ENCODE results near the gene ELL. TPM values are rescaled to one million over a fixed set of nuclear protein-coding genes. Genes with fewer than 3 reads are reported as not detected.

ELL gene
- total RNA-seq, 1 donor, result 18.5 TPM

DNA sequence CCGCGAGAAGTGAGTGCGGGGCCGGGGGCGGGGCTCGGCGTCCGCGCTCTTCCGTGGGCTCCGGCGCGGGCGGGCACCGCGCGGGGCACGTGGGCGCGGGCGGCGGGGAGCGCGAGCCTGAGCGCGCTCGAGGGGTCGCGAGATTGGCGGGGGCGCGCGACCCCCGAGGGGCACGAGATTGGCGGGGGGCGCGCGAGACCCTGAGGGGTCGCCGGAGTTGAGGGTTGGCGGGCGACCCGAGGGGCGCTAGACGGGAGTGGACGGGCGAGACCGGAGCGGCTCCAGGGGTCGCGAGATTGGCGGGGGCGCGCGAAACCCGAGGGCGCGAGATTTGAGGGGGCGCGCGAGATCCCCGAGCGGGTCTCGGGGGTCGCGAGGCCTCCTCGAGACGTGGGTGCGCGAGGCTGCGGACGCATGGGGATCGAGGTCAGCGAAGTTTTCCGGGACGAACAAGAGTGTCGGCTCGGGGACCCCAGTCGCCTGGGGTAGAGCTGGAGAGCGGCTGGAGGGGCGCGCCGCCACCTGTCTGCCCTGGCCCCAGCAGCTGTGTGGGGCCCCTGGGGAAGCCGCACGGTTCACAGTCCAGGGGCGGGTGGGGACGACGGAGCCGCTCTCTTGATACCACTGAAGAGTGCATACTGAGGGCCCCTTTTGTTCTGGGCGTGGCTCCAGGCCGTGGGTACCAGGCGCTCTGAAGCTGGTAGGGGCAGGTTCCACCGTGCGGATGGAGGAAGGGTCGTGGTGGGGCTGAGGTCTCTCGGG lies 102.0 kb downstream of the ELL start:
- Histone ChIP-seq H2AFZ (ENCODE audit: low read length) (peak overlapping the region; percentile 41), H3K79me2 (ENCODE audit: insufficient read depth, low read length) (peaks cover 59% of the 10 kb centered on the region), H3K9me3 (ENCODE audit: low read depth, low read length) (no peaks in the 10 kb centered on the region), H4K20me1 (ENCODE audit: insufficient read depth, low read length) (peaks cover 38% of the 10 kb centered on the region), H3K36me3 (ENCODE audit: insufficient read depth, low read length) (no peaks in the 10 kb centered on the region), H3K27ac (ENCODE audit: low read depth, low read length) (peak overlapping the region; percentile 61), H3K4me2 (ENCODE audit: insufficient read depth, low read length) (peak overlapping the region; percentile 90), H3K4me3 (ENCODE audit: insufficient read depth, low read length) (peak overlapping the region; percentile 81), H3K4me1 (ENCODE audit: insufficient read depth, low read length) (peaks cover 48% of the 10 kb centered on the region), H3K27me3 (ENCODE audit: insufficient read depth, low read length) (no peaks in the 10 kb centered on the region)
- DNase-seq (ENCODE audit: insufficient read length, low spot score, missing footprints), result peak; percentile 92
- TF ChIP-seq, protein P1, sequence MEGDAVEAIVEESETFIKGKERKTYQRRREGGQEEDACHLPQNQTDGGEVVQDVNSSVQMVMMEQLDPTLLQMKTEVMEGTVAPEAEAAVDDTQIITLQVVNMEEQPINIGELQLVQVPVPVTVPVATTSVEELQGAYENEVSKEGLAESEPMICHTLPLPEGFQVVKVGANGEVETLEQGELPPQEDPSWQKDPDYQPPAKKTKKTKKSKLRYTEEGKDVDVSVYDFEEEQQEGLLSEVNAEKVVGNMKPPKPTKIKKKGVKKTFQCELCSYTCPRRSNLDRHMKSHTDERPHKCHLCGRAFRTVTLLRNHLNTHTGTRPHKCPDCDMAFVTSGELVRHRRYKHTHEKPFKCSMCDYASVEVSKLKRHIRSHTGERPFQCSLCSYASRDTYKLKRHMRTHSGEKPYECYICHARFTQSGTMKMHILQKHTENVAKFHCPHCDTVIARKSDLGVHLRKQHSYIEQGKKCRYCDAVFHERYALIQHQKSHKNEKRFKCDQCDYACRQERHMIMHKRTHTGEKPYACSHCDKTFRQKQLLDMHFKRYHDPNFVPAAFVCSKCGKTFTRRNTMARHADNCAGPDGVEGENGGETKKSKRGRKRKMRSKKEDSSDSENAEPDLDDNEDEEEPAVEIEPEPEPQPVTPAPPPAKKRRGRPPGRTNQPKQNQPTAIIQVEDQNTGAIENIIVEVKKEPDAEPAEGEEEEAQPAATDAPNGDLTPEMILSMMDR (IDR thresholded peaks at IDR 0.05; ENCODE audit: extremely low read depth, low read depth, low read length), result no peak

DNA sequence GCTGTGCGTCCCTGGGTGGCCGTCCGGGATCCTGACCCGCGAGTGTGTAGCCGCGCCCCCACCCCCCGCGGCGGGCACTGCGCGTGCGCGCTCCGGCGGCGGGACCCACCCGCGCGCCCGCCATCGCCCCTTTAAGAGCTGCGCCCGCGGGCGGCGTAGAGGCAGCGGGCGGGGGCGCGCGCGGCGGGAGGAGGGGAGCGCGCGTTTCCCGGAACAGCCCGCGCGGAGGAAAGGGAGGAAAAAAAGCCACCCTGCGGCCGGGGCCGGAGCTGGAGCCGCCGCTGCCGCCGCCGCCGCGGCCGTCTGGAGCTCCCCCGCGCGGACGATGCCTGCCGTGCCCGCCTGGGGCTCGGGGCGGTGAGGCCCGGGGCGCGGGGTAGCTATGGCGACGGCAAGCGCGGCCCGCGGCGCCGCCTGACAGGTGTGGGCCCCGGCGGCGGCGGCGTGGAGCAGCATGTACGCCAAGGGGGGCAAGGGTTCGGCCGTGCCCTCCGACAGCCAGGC lies 102.6 kb downstream of the ELL start, which contains the start of gene SSBP4:
Gene SSBP4, plus strand, starts transcription at position 204 of the 504 bp plus-strand sequence. Its CDS starts 251 bp downstream, at position 455.
- Histone ChIP-seq H3K27ac (ENCODE audit: low read depth, low read length) (peak within 1 kb of the TSS; percentile 69), H3K4me3 (ENCODE audit: insufficient read depth, low read length) (peak within 1 kb of the TSS; percentile 81), H3K36me3 (ENCODE audit: insufficient read depth, low read length) (no peaks in the 10 kb centered on the region), H3K4me1 (ENCODE audit: insufficient read depth, low read length) (peaks cover 54% of the 10 kb centered on the region), H3K27me3 (ENCODE audit: insufficient read depth, low read length) (no peaks in the 10 kb centered on the region), H3K4me2 (ENCODE audit: insufficient read depth, low read length) (peak within 1 kb of the TSS; percentile 90), H2AFZ (ENCODE audit: low read length) (peak within 1 kb of the TSS; percentile 85), H3K9me3 (ENCODE audit: low read depth, low read length) (no peaks in the 10 kb centered on the region), H4K20me1 (ENCODE audit: insufficient read depth, low read length) (peaks cover 38% of the 10 kb centered on the region), H3K79me2 (ENCODE audit: insufficient read depth, low read length) (peaks cover 53% of the 10 kb centered on the region)
- peak; percentile 99 for DNase-seq (ENCODE audit: insufficient read length, low spot score, missing footprints)
- TF ChIP-seq, protein P1 (IDR thresholded peaks at IDR 0.05; ENCODE audit: extremely low read depth, low read depth, low read length), result peak; percentile 7

DNA sequence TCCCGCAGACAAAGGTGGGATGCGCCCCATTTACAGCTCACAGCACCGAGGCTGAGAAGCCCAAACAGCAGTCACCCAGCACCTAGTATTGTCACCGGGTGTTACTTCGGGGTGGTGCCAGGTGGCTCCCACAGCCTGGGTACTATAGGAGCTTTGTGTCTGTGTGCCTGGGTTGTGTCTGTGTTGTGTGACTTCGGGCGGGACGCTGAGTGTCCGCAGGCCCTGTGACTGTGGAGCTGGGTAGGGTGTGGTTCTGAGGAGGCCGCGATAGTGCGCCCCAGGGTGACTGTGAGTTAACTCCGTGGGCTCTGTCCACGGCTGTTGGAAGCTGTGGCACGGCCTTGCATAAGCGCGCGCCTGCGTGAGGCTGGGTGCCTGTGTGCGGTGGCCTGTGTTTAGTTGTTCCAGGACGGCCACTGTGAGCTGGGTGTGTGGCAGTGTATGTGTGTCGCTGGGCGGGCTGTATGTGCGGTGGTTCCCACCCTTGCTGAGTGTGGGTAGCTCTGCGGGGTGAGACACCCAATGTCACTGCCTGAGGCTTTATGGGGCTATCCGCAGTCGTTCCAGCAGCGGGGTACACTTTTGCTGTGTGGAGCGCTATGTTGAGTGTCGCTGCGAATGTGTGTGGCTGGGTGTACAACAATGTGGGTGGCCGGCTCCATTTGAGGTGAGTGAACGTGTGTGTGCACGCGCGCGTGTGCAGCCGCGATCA lies 103.2 kb downstream of the ELL start:
- TF ChIP-seq, protein P1 (IDR thresholded peaks at IDR 0.05; ENCODE audit: extremely low read depth, low read depth, low read length), result no peak
- Histone ChIP-seq H3K79me2 (ENCODE audit: insufficient read depth, low read length) (peaks cover 47% of the 10 kb centered on the region), H3K27me3 (ENCODE audit: insufficient read depth, low read length) (no peaks in the 10 kb centered on the region), H3K4me2 (ENCODE audit: insufficient read depth, low read length) (peak overlapping the region; percentile 84), H3K9me3 (ENCODE audit: low read depth, low read length) (no peaks in the 10 kb centered on the region), H3K27ac (ENCODE audit: low read depth, low read length) (peak overlapping the region; percentile 69), H3K4me3 (ENCODE audit: insufficient read depth, low read length) (peak overlapping the region; percentile 81), H3K36me3 (ENCODE audit: insufficient read depth, low read length) (no peaks in the 10 kb centered on the region), H3K4me1 (ENCODE audit: insufficient read depth, low read length) (peaks cover 57% of the 10 kb centered on the region), H4K20me1 (ENCODE audit: insufficient read depth, low read length) (peaks cover 33% of the 10 kb centered on the region), H2AFZ (ENCODE audit: low read length) (peak overlapping the region; percentile 85)
- DNase-seq (ENCODE audit: insufficient read length, low spot score, missing footprints), result peak; percentile 87

Data from osteoblast (primary cell).